OCI-LY3 (cell line): ENCODE data around the gene CCT2.
A peak's percentile ranks its signal among the peaks of the same experiment; 100 is the strongest.

ENCODE experiments used
- H2AFZ ChIP-seq: fragments of 200-600, 300-600 bp; shearing (Covaris generic); 2 replicates; pipeline ENCODE4 v1.6.0; 2014; ENCODE audit warnings: antibody characterized with exemption, low read depth, low read length
- H3K27ac ChIP-seq: fragments of 200-600, 300-600 bp; sonication (generic); 2 replicates; pipeline ENCODE4 v1.5.1; 2014; ENCODE audit warnings: mild to moderate bottlenecking, low read length, moderate library complexity, mixed read lengths
- H3K27me3 ChIP-seq: fragments of 200-600, 300-600 bp; sonication (generic); 2 replicates; pipeline ENCODE4 v1.6.1; 2014; ENCODE audit warnings: low read depth, low read length, mixed read lengths
- H3K36me3 ChIP-seq: fragments of 200-600, 300-600 bp; sonication (generic); replicated peaks from 2 replicates; pipeline ENCODE3; 2014; ENCODE audit warnings: low read depth, low read length, mixed read lengths
- H3K4me1 ChIP-seq: fragments of 300-600, 200-600 bp; sonication (generic); 2 replicates; pipeline ENCODE4 v1.6.1; 2014; ENCODE audit warnings: low read length, mixed read lengths
- H3K4me2 ChIP-seq: fragments of 200-600, 300-600 bp; sonication (generic); 2 replicates; pipeline ENCODE4 v1.6.1; 2014; ENCODE audit warnings: low read length, mixed read lengths
- H3K4me3 ChIP-seq: fragments of 300-600, 200-600 bp; sonication (generic); 2 replicates; pipeline ENCODE4 v1.5.1; 2014; ENCODE audit warnings: antibody characterized with exemption, mild to moderate bottlenecking, low read length, moderate library complexity
- H3K79me2 ChIP-seq: fragments of 300-600, 200-600 bp; shearing (Covaris generic); 2 replicates; pipeline ENCODE4 v1.6.1; 2014; ENCODE audit warnings: mild to moderate bottlenecking, low read length, mixed read lengths
- H3K9ac ChIP-seq: fragments of 300-600, 200-600 bp; shearing (Covaris generic); 2 replicates; pipeline ENCODE4 v1.6.0; 2014; ENCODE audit warnings: mild to moderate bottlenecking, low read length, moderate library complexity
- H3K9me3 ChIP-seq: fragments of 200-600, 300-600 bp; shearing (Covaris generic); 2 replicates; pipeline ENCODE4 v1.6.1; 2014; ENCODE audit warnings: low read length, mixed read lengths; ENCODE audit not compliant: insufficient read depth
- H4K20me1 ChIP-seq: fragments of 200-600, 300-600 bp; sonication (generic); 2 replicates; pipeline ENCODE4 v1.6.1; 2016; ENCODE audit warnings: low read length, mixed read lengths; ENCODE audit not compliant: insufficient read depth
- EZH2phosphoT487 ChIP-seq: fragments of 200-600 bp; shearing (Covaris generic); IDR thresholded peaks from 2 replicates; pipeline ENCODE4 v1.6.1; 2018; ENCODE audit warnings: antibody characterized with exemption, mixed run types, low read depth
- TF ChIP-seq, protein P1 (sequence below): fragments of 200-600, 300-600 bp; sonication (generic); IDR thresholded peaks from 2 replicates; pipeline ENCODE4 v1.5.1; 2014; ENCODE audit warnings: antibody characterized with exemption, low read length, low read depth

Gene CCT2

DNA sequence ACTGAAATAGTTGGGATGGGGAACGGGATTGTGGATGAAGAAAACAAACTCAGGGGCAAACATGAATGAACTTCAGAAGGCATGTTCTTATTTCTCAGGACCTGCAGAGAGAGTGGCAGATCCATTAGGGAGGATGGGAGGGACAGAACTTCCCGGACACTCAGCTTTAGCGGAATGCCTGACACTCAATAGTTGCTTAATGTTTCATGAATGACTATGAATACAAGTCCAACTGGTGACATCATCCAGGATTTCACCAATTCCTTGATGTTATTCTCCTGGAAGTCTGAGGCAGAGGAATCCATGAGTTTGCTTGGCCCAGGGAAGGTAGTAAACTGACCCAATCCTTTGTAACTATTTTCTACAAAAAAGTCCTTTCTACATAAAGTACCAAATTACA lies 63.2 kb downstream of the CCT2 start:
- Histone ChIP-seq H3K36me3 (no peaks in the 10 kb centered on the region), H3K27ac (no peak overlapping the region), H3K4me3 (no peak overlapping the region), H3K9me3 (no peaks in the 10 kb centered on the region), H2AFZ (no peak overlapping the region), H3K4me1 (no peaks in the 10 kb centered on the region), H3K9ac (no peak overlapping the region), H3K4me2 (no peak overlapping the region), H3K79me2 (no peaks in the 10 kb centered on the region), H4K20me1 (no peaks in the 10 kb centered on the region), H3K27me3 (no peaks in the 10 kb centered on the region)
- TF ChIP-seq, protein P1, sequence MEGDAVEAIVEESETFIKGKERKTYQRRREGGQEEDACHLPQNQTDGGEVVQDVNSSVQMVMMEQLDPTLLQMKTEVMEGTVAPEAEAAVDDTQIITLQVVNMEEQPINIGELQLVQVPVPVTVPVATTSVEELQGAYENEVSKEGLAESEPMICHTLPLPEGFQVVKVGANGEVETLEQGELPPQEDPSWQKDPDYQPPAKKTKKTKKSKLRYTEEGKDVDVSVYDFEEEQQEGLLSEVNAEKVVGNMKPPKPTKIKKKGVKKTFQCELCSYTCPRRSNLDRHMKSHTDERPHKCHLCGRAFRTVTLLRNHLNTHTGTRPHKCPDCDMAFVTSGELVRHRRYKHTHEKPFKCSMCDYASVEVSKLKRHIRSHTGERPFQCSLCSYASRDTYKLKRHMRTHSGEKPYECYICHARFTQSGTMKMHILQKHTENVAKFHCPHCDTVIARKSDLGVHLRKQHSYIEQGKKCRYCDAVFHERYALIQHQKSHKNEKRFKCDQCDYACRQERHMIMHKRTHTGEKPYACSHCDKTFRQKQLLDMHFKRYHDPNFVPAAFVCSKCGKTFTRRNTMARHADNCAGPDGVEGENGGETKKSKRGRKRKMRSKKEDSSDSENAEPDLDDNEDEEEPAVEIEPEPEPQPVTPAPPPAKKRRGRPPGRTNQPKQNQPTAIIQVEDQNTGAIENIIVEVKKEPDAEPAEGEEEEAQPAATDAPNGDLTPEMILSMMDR: no peak
- TF ChIP-seq EZH2phosphoT487: no peak

DNA sequence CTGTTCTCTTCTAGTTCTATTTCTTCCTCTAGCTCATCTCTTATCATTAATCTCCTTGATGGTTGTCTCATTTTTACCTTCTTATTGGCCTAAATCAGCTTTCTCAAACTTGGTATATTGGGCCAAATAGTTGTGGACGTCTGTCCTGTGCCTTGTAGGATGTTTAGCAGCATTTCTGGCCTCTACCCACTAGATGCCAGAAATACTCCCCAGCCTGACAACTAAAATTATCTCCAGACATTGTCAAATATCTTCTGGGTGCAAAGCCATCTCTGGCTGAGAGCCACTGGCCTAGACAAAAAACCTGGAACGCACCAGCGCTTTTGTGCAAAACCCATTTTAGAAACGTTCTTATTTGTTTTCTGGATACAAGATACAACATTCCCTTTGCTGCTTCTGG lies 64.3 kb downstream of the CCT2 start:
- no peaks in the 10 kb centered on the region for H3K79me2 ChIP-seq

More for the DNA sequence above, 64.3 kb downstream of the CCT2 start:
- Histone ChIP-seq H3K9ac (no peak overlapping the region), H3K27ac (no peak overlapping the region), H2AFZ (no peak overlapping the region), H4K20me1 (no peaks in the 10 kb centered on the region), H3K9me3 (no peaks in the 10 kb centered on the region), H3K4me1 (no peaks in the 10 kb centered on the region), H3K4me3 (no peak overlapping the region), H3K4me2 (no peak overlapping the region), H3K36me3 (no peaks in the 10 kb centered on the region), H3K27me3 (no peaks in the 10 kb centered on the region)
- TF ChIP-seq, protein P1: peak; percentile 25
- no peak for TF ChIP-seq EZH2phosphoT487
